ENCODE results near the gene DKK2.

The DKK2 gene

GRCh38 chr4:107035819-107036583, at the start of gene DKK2:
TSS of gene DKK2 (minus strand) at chr4:107036313. CDS start at chr4:107035591, 722 bp downstream.
- no peak for DNase-seq

DNA sequence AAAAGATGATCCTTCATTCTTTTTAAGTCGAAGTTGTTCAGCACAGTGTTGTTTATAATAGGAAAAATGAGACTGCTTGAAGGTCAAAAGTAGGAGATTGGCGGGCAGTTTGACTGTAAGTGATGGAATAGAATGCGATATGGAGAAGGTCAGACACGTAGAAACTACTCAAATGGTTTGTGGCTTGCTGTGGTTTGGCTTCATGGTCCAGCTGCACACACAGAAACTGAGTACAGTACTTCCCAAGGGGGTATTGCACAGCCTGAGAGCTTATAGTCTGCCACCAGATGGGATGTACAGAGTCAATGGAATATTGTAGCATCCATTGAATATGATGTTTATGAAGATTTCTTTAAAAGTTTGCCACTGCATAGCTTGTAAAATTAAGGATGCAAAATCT, 41.1 kb upstream of the DKK2 start:
- DNase-seq = no peak

- no peak for DNase-seq
Measured at GRCh38 chr4:107072836-107073736, 37.0 kb upstream of the DKK2 start.

DNA sequence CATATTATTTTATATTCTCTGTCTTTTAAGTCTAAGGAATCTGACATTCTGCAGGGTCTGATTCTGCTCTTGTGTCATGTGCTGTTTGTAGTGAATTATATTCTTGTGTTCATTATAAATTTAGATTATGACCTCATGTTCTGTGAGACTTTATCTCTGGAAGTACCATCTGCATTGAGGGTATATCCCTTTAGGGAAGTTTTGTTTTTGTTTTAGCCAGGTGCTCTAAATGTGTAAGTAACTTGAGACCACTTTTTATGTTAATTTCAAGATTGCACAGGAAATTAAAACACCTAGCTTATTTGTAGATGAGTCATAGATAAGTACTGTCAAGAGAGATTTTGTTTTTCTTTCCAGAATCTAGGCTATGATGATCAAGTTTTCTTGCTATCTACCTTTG, 35.0 kb upstream of the DKK2 start:
- DNase-seq = no peak

GRCh38 chr4:107069049-107069448, 32.9 kb upstream of the DKK2 start:
- DNase-seq = no peak

DNA sequence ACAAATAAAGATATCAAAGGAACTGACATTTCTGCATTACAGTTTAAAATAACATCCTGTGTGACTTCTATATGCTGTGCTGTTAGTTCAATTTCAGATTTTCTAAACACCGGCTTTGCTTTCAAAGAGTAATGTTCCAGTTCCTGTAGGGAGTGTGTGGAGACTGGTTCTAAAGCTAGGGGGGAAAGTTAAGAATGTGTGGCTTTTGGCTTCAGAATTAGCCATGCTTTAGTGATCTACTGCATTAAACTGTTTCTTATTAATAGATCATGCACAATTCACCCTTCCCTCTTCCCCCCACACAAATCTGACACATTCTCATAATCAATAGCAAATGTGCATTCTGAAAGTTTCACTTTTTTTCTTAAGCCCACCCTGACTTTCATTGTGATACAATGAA, 32.0 kb upstream of the DKK2 start:
- DNase-seq = no peak

- no peak for DNase-seq
Measured at GRCh38 chr4:107066621-107067020, 30.5 kb upstream of the DKK2 start.

DNA sequence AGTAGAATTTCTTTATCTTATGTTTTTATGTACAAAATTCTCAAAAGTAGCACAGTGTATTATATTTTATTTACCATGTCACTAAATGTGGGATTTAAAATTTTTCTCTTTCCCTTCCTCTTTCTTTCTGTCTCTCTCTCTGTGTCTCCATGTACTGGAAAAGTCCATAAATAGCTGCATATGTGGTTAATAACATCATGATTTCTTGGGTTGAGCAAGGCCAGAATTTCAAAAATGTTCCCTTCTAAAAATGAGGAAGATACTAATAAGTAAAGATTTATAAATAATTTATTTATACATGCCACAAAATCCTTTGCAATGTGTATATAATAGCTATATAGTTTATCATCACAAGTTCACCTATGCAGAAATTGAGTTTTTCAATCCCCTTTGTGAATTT, 29.1 kb upstream of the DKK2 start:
- DNase-seq = no peak

GRCh38 chr4:107060388-107060787, 24.3 kb upstream of the DKK2 start:
- no peak for DNase-seq

- DNase-seq = no peak
Measured at GRCh38 chr4:107058828-107059227, 22.7 kb upstream of the DKK2 start.

DNA sequence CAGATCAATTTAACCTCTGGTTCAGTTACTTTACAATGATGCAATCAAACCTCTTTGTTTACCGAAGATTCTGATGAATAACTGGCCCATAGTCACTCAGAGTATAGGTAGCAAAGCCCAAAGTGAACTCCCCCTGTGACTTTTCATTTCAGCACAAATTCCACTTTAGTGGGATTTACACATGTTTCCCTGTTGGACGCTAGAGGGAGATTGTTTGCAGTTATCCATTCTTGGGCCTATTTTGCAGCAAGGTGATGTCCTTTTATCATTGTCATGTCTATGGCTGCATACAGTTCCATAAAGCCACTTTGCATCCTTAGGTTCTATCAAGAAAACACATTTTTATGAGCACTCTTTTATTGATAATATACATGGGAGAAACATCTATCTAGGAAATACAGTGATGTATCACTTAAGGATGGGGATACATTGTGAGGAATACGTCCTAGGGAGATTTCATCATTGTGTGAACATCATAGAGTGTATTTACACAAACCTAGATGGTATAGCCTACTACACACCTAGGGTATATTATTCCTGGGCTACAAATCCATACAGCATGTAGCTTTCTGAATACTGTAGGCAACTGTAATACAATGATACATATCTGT, 14.5 kb upstream of the DKK2 start:
- DNase-seq = no peak

DNA sequence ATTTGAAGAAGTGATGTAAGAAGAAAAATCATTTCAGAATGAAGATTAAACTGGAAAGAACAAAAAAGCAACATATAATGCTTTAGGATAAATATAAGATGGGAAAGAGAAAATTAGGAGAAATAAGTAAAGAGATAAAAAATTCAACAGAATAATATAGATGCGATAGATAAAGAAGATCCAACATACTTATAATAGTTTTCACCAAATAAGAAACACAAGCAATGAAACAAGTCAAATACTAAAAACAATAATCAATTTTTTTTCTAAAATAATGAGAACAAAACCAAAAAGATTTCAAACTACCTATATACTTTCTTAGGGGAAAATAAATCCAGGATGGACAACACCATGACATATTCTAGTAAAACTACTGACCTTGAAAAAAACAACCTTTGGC, 10.1 kb upstream of the DKK2 start:
- no peak for DNase-seq

DNA sequence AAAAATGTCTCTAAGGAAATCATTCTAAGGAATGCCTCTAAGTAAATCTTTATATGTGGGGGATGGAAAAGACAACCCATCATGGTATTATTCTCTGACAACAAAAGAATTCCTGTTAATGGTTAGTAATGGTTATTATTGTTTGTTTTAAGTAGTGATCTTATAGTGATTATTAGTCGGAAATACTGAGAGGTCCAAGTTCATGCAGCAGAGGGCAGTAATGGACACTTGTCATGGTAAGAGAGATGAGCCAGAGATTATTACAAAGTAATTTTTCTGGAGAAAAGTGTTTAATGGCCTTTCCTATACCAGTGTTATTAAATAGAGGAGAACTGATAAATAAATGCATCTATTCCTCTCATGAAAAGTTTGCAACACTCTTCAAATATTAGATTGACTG, 8.1 kb upstream of the DKK2 start:
- no peak for DNase-seq

DNA sequence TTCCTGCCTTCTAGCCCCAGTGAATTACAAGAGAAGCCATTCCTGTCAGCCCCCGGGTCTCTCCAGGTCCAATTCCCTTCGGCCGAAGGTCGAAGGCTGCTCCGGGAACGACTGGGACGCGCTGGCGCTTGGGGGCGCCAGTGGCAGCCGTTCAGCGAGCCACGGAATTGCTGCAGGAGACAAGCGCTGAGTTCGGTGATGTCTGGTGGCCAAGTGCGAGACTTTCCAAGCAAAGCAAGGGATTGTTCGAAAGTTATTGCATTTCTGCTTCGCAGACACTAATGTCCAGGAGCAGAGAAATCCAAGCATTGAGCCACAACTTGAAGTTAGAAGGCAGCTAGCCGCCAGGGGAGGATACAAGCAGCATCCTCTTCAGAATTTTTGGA, 1.1 kb upstream of the DKK2 start:
- no peak for DNase-seq

- DNase-seq = no peak
Measured at GRCh38 chr4:107036584-107037198, 578 bp upstream of the DKK2 start.

DNA sequence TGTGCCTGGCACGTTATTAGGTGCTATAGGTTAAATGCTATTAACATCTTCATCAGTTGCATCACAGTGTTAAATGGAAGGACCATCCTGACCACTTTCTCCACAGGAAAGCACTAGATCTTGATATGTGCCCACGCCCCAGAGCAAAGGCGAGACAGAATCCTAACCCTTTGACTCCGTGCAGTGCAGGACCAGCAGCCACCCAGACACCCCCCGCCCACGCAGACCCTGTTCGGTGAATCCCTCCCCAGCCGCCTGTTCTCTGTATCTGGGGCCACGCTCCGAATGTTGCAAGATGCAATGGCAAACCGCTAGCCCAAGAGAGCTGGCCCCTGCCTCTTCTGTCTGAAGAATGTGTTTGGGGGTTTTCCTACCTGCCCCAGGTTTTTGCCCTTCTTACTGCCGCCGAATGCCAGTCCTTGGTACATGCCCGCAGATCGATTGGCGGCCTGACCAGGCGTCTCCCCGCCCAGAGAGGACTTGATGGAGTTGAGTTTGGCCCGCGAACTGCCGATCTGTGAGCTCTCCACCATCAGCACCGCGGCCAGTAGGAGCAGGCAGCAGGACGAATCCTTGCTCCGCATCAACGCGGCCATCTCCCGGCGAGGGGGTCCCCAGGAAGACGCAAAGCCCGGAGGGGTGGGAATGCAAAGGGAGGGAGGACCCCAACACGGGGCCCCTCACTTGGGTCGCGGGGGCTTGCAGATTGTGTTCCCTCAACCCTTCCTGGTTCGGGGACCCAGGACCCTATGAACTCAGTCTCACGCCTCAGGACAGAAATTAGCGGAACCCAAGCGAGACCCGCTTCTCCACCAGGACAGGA, 906 bp downstream of the DKK2 start:
- no peak for DNase-seq

GRCh38 chr4:107034091-107034995, 1.8 kb downstream of the DKK2 start:
- DNase-seq = no peak

DNA sequence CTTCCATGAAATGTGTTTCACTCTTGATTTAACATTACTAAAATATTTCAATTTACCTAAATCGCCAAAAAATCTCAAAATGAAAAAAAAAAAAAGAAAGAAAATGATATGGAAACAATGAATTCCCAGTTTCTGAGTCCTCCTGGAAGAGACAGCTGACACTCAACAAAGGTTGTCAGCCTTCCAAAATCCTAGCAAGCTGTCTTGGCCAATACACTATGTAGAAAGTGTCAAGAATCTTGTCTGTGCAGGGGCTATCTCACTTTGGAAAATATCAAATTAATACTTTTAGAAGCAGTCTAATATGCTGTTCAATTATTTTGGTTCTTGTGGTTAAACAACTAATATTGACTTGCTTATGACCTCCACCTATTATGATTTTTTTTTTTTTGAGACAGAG, 8.7 kb downstream of the DKK2 start:
- DNase-seq = no peak

DNA sequence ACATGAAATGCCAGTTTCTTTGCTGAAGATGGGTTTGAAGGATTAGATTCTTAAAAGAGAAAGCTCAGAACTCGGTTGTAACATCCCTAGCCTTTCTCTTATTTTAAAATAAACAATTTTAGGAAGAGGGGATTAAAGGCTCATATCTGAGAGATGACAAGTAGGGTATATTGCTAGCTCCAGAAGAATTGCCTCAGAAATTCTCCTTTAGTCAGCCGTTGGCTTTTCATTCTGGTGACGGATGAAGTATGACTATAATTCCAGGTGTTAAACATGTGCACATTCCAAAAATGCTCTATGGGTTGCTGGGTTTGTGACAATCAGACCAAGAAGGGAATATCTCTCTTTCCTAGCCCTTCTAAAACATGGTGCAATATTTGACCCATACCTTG, 17.8 kb downstream of the DKK2 start:
- no peak for DNase-seq

GRCh38 chr4:107017443-107018343, 18.4 kb downstream of the DKK2 start:
- DNase-seq = no peak
